K562 (cell line): ENCODE data around the gene ETHE1.

Experiments
- CTCF ChIP-seq, 3 experiments: IDR thresholded peaks in 2 of 3; conservative IDR thresholded peaks in 1 of 3; 2 replicates each; pipeline ENCODE4 v1.5.1; 2011 to 2012; ENCODE audit warnings: low read length in 3 of 3, mild to moderate bottlenecking in 3 of 3, control low read depth in 2 of 3, improper control_type of control experiment in 1 of 3, inconsistent platforms in 1 of 3, low read depth in 1 of 3, mixed read lengths in 1 of 3, moderate library complexity in 1 of 3; ENCODE audit not compliant: insufficient read depth in 2 of 3
- EP300 ChIP-seq: IDR thresholded peaks from 2 replicates; pipeline ENCODE4 v1.6.1; 2012; ENCODE audit warnings: low read length, improper control_type of control experiment
- GABPA ChIP-seq: fragments of 200-800 bp; sonication (Bioruptor generic); conservative IDR thresholded peaks from 2 replicates; pipeline ENCODE4 v1.6.1; 2016; ENCODE audit warnings: low read depth, missing genetic modification characterization, missing compliant biosample characterization
- HNRNPL ChIP-seq: fragments of 200-400 bp; formaldehyde crosslinking; IDR thresholded peaks from 2 replicates; pipeline ENCODE4 v1.6.1; 2017; ENCODE audit warnings: low read depth, mild to moderate bottlenecking, low read length
- JUNB ChIP-seq: fragments of 450-650 bp; formaldehyde crosslinking; conservative IDR thresholded peaks from 2 replicates; pipeline ENCODE4 v1.4.0; 2020; ENCODE audit warnings: mild to moderate bottlenecking
- JUND ChIP-seq, 2 experiments: IDR thresholded peaks; 2 replicates in 1 of 2; 3 replicates in 1 of 2; pipeline ENCODE4 v1.6.1; 2011; ENCODE audit warnings: borderline replicate concordance in 2 of 2, low read depth in 2 of 2, low read length in 2 of 2, improper control_type of control experiment in 1 of 2, missing biosample characterization in 1 of 2, missing genetic modification characterization in 1 of 2, missing genetic modification reagents in 1 of 2
- MEF2A ChIP-seq: IDR thresholded peaks from 2 replicates; pipeline ENCODE4 v1.6.1; 2011; ENCODE audit warnings: low read depth, mild to moderate bottlenecking, low read length, moderate library complexity; ENCODE audit not compliant: control insufficient read depth
- RAD21 ChIP-seq, 2 experiments: fragments of 250-450 bp in 1 of 2; fragments of 450-650 bp in 1 of 2; sonication (Bioruptor Pico) in 1 of 2; formaldehyde crosslinking in 1 of 2; IDR thresholded peaks in 1 of 2; conservative IDR thresholded peaks in 1 of 2; 2 replicates each; pipeline versions ENCODE4 v1.4.0 to v1.8.0; 2020 to 2022; ENCODE audit warnings: mild to moderate bottlenecking in 2 of 2, moderate library complexity in 1 of 2
- SNIP1 ChIP-seq: fragments of 450-650 bp; IDR thresholded peaks from 2 replicates; pipeline ENCODE4 v1.7.1; 2017; ENCODE audit warnings: low read depth, mild to moderate bottlenecking
- SREBF2 ChIP-seq: sonication (generic); formaldehyde crosslinking; IDR thresholded peaks from 2 replicates; pipeline ENCODE4 v1.4.0; 2020; ENCODE audit warnings: mild to moderate bottlenecking, missing genetic modification reagents
- ZNF3 ChIP-seq: fragments of 250-450 bp; sonication (Bioruptor Pico); IDR thresholded peaks from 2 replicates; pipeline ENCODE4 v1.5.0; 2021; ENCODE audit warnings: mild to moderate bottlenecking, moderate library complexity
- TF ChIP-seq, protein P1 (sequence below): sonication (generic); formaldehyde crosslinking; IDR thresholded peaks from 2 replicates; pipeline ENCODE4 v1.5.0; 2020; ENCODE audit warnings: missing genetic modification reagents
- TF ChIP-seq, protein P2 (sequence below): IDR thresholded peaks from 3 replicates; pipeline ENCODE4 v1.6.1; 2011; ENCODE audit warnings: borderline replicate concordance, mild to moderate bottlenecking, moderate library complexity; ENCODE audit not compliant: insufficient read length; ENCODE audit errors: extremely low read depth
- TF ChIP-seq, protein P3 (sequence below): fragments of 450-650 bp; IDR thresholded peaks from 2 replicates; pipeline ENCODE4 v1.6.1; 2016; ENCODE audit warnings: antibody characterized with exemption

DNA sequence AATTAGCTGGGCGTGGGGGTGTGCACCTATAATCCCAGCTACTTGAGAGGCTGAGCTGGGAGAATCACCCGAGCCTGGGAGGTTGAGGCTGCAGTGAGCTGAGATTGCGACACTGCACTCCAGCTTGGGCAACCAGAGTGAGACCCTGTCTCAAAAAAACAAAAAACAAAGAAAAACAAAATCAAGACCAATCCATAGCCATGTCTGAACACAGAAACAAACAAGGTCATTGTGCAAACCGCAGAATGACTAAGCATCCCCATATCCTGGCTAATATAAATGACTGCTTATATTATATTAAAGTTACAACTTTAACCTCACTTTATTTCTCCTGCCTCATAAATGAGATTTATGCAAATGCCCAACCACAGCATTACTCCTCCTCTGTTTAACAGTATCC, 59.3 kb downstream of the ETHE1 start:
- no peak for TF ChIP-seq EP300
- no peak for TF ChIP-seq MEF2A
- no peak for TF ChIP-seq SNIP1
- no peak for TF ChIP-seq JUNB (CRISPR knock-in tag)
- TF ChIP-seq, protein P1, sequence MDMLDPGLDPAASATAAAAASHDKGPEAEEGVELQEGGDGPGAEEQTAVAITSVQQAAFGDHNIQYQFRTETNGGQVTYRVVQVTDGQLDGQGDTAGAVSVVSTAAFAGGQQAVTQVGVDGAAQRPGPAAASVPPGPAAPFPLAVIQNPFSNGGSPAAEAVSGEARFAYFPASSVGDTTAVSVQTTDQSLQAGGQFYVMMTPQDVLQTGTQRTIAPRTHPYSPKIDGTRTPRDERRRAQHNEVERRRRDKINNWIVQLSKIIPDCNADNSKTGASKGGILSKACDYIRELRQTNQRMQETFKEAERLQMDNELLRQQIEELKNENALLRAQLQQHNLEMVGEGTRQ (CRISPR knock-in tag) = no peak
- no peak for TF ChIP-seq RAD21 (CRISPR knock-in tag; conservative IDR thresholded peaks at IDR 0.05 in 1 of 2, IDR thresholded peaks at IDR 0.05 in 1 of 2)
- no peak for TF ChIP-seq GABPA (tag)
- TF ChIP-seq ZNF3 = no peak
- TF ChIP-seq SREBF2 = no peak
- no peak for TF ChIP-seq HNRNPL
- TF ChIP-seq JUND (IDR thresholded peaks at IDR 0.05; ENCODE audit: borderline replicate concordance, low read depth, low read length) = peak; percentile 28; the same call in 1 of the 2 replicates
- TF ChIP-seq JUND (tag; IDR thresholded peaks at IDR 0.05; ENCODE audit: borderline replicate concordance, low read depth, low read length) = no peak
- TF ChIP-seq, protein P2, sequence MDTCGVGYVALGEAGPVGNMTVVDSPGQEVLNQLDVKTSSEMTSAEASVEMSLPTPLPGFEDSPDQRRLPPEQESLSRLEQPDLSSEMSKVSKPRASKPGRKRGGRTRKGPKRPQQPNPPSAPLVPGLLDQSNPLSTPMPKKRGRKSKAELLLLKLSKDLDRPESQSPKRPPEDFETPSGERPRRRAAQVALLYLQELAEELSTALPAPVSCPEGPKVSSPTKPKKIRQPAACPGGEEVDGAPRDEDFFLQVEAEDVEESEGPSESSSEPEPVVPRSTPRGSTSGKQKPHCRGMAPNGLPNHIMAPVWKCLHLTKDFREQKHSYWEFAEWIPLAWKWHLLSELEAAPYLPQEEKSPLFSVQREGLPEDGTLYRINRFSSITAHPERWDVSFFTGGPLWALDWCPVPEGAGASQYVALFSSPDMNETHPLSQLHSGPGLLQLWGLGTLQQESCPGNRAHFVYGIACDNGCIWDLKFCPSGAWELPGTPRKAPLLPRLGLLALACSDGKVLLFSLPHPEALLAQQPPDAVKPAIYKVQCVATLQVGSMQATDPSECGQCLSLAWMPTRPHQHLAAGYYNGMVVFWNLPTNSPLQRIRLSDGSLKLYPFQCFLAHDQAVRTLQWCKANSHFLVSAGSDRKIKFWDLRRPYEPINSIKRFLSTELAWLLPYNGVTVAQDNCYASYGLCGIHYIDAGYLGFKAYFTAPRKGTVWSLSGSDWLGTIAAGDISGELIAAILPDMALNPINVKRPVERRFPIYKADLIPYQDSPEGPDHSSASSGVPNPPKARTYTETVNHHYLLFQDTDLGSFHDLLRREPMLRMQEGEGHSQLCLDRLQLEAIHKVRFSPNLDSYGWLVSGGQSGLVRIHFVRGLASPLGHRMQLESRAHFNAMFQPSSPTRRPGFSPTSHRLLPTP = no peak
- TF ChIP-seq CTCF (IDR thresholded peaks at IDR 0.05 in 2 of 3, conservative IDR thresholded peaks at IDR 0.05 in 1 of 3; ENCODE audit: insufficient read depth in 2 of 3, low read depth in 1 of 3, low read length in 3 of 3) = no peak
- TF ChIP-seq, protein P3, sequence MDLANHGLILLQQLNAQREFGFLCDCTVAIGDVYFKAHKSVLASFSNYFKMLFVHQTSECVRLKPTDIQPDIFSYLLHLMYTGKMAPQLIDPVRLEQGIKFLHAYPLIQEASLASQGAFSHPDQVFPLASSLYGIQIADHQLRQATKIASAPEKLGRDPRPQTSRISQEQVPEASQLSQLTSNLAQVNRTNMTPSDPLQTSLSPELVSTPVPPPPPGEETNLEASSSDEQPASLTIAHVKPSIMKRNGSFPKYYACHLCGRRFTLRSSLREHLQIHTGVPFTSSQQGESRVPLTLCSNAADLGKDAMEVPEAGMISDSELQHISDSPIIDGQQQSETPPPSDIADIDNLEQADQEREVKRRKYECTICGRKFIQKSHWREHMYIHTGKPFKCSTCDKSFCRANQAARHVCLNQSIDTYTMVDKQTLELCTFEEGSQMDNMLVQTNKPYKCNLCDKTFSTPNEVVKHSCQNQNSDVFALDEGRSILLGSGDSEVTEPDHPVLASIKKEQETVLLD = no peak
